Stimulated activated effector memory CD8-positive, alpha-beta T cell treated with anti-CD3 and anti-CD28 coated beads, Interleukin-12 subunit alpha, Interleukin-12 subunit beta, amount 100 ng/mL, for 72 hours (primary cell): ENCODE data around the gene ATP5F1D.

ENCODE experiments used
- ATAC-seq: fragments of 150-1000 bp; cut with Tn5 transposase; 2 replicates; pipeline ENCODE4 v1.10.0; 2021
- DNase-seq, 2 donors: peaks; one replicate each; pipeline ENCODE4 v3.0.0; 2021 to 2022; ENCODE audit warnings: low spot score in 2 of 2
- H3K27ac Mint-ChIP-seq: one replicate; pipeline ENCODE4 v1.8.0; 2022; ENCODE audit warnings: mild to moderate bottlenecking, mixed read lengths
- H3K36me3 Mint-ChIP-seq: one replicate; pipeline ENCODE4 v1.8.0; 2022; ENCODE audit warnings: mild to moderate bottlenecking, mixed read lengths
- H3K4me1 Mint-ChIP-seq: one replicate; pipeline ENCODE4 v1.8.0; 2022; ENCODE audit warnings: mixed read lengths
- H3K4me3 Mint-ChIP-seq: one replicate; pipeline ENCODE4 v1.8.0; 2022; ENCODE audit warnings: mild to moderate bottlenecking, mixed read lengths
- H3K9me3 Mint-ChIP-seq: one replicate; pipeline ENCODE4 v1.8.0; 2022; ENCODE audit warnings: mixed read lengths

ATP5F1D gene

GRCh38 chr19:1290196-1290702, 48.7 kb downstream of the ATP5F1D start:
- Mint-ChIP-seq H3K36me3 (no peaks in the 10 kb centered on the region), H3K27ac (no peak overlapping the region), H3K4me3 (no peak overlapping the region), H3K9me3 (no peaks in the 10 kb centered on the region), H3K4me1 (peaks cover 6% of the 10 kb centered on the region)
- DNase-seq (no peak), ATAC-seq (no peak)

- no peak for DNase-seq
- Mint-ChIP-seq H3K9me3 (no peaks in the 10 kb centered on the region), H3K36me3 (no peaks in the 10 kb centered on the region), H3K27ac (no peak overlapping the region), H3K4me1 (peaks cover 6% of the 10 kb centered on the region), H3K4me3 (no peak overlapping the region)
- ATAC-seq = no peak
Measured at GRCh38 chr19:1290703-1291651, 49.4 kb downstream of the ATP5F1D start.

- Mint-ChIP-seq H3K27ac (no peak overlapping the region), H3K36me3 (no peaks in the 10 kb centered on the region), H3K4me3 (no peak overlapping the region), H3K4me1 (no peaks in the 10 kb centered on the region), H3K9me3 (no peaks in the 10 kb centered on the region)
- DNase-seq (no peak), ATAC-seq (no peak)
Measured at GRCh38 chr19:1291761-1292418, 50.3 kb downstream of the ATP5F1D start.

- Mint-ChIP-seq H3K9me3 (no peaks in the 10 kb centered on the region), H3K36me3 (no peaks in the 10 kb centered on the region), H3K4me1 (no peaks in the 10 kb centered on the region), H3K4me3 (no peak overlapping the region), H3K27ac (no peak overlapping the region)
- no peak for ATAC-seq
- DNase-seq = no peak
Measured at GRCh38 chr19:1292419-1293151, 51.0 kb downstream of the ATP5F1D start.

DNA sequence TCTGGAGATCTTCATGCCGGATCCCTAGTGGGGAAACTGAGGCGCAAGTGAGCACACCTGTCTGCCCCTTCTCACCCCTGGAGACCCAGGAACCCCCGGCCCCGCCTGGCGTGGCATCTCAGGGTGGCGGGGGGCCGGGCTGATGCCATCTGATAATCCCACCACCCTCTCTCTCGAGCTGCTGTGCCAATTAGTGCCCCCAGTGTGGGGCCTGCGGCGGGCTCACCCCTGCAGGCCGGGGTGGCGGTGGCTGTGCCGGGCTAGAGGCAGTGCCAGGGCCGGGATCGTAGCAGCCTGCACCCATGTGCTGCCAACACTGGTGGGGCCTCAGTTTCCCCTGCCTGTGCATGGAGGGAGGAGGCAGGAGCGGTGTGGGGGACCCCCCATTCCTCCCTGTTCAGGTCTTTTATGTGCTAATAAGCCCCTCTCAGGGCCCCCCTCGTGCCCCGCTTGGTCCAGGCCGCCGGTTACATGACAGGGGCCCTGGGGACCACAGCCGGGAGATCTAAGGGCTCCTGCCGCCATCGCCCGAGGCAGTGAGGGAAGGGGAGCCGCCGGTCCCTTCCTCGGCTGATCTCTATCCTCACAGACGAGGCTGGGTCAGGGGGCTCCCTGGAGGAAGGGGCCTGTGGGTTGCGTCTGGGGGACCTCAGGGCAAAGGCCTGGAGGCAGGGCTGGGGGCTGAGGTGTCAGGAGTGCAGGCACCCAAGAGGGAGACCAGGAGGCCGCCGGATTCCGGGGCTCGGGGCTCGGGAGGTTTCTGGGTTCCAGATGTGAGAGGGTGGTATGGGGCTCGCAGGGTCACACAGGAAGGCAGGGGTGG, 52.4 kb downstream of the ATP5F1D start:
- H3K36me3 Mint-ChIP-seq = no peaks in the 10 kb centered on the region
- H3K27ac Mint-ChIP-seq = no peak overlapping the region
- ATAC-seq (no peak), DNase-seq (no peak)
- no peak overlapping the region for H3K4me3 Mint-ChIP-seq
- no peaks in the 10 kb centered on the region for H3K9me3 Mint-ChIP-seq
- H3K4me1 Mint-ChIP-seq = no peaks in the 10 kb centered on the region
